SW 1271 (cell line): ENCODE results near the gene ITIH2.
"Not testable (repeated sequence)": the region's sequence is repeated elsewhere in the genome, so short reads cannot be mapped to it uniquely, and the experiment has no call there.

Source experiments
- DNase-seq, 2 experiments: peaks; one replicate each; lab custom pipeline; 2025; lab: John Stamatoyannopoulos, UW

The ITIH2 gene, protein sequence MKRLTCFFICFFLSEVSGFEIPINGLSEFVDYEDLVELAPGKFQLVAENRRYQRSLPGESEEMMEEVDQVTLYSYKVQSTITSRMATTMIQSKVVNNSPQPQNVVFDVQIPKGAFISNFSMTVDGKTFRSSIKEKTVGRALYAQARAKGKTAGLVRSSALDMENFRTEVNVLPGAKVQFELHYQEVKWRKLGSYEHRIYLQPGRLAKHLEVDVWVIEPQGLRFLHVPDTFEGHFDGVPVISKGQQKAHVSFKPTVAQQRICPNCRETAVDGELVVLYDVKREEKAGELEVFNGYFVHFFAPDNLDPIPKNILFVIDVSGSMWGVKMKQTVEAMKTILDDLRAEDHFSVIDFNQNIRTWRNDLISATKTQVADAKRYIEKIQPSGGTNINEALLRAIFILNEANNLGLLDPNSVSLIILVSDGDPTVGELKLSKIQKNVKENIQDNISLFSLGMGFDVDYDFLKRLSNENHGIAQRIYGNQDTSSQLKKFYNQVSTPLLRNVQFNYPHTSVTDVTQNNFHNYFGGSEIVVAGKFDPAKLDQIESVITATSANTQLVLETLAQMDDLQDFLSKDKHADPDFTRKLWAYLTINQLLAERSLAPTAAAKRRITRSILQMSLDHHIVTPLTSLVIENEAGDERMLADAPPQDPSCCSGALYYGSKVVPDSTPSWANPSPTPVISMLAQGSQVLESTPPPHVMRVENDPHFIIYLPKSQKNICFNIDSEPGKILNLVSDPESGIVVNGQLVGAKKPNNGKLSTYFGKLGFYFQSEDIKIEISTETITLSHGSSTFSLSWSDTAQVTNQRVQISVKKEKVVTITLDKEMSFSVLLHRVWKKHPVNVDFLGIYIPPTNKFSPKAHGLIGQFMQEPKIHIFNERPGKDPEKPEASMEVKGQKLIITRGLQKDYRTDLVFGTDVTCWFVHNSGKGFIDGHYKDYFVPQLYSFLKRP

DNA sequence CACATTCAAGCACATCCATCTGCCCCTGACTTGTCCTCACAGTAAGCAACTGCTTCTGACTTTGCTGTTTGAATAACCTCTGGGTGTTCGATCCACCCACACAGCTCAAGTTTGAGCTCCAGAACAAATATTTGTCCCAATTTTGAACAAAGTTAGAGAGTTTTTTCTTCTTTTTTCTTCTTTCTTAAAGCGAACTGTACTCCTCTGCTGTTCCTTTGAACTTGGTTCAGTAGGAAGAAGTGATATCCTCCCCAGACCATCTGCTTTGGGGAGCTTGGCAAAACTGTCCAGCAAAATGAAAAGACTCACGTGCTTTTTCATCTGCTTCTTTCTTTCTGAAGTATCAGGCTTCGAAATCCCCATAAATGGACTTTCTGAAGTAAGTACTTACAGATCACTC lies at the start of gene ITIH2:
ITIH2 (plus strand) TSS at position 177 of the 400 bp plus-strand sequence; CDS start at position 296, 119 bp downstream.
- no peak for DNase-seq

DNA sequence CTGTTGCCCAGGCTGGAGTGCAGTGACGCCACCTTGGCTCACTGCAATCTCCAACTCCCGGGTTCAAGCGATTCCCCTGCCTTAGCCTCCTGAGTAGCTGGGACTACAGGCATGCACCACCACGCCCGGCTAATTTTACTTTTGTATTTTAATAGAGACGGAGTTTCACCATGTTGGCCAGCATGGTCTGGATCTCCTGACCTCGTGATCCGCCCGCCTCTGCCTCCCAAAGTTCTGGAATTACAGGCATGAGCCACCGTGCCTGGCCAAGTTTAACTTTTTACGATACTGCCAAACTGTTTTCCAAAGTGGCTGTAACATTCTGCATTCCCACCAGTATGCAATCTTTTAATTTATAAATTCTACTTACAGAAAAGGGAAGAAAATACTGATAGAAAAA lies 46.0 kb upstream of the ITIH2 start:
- not testable (repeated sequence) for DNase-seq

DNA sequence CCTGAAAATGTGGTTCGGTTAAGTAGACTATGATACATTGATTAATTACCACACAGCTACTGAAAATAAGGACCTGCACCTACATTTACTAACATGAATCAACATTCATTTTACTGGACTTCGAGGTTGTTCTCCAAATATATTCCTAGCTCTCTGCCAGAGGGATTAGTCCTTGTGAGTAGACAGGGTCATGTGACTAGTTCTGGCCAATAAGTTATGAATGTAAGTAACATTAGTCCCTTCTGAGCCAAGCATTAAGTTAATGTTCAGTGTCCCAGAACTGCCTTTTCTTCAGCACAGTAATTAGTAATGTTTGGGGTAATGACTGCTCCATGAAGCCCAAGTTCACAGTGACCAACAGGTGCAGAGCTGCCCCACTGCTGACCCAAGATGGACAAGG lies 45.6 kb upstream of the ITIH2 start:
- no peak for DNase-seq

DNA sequence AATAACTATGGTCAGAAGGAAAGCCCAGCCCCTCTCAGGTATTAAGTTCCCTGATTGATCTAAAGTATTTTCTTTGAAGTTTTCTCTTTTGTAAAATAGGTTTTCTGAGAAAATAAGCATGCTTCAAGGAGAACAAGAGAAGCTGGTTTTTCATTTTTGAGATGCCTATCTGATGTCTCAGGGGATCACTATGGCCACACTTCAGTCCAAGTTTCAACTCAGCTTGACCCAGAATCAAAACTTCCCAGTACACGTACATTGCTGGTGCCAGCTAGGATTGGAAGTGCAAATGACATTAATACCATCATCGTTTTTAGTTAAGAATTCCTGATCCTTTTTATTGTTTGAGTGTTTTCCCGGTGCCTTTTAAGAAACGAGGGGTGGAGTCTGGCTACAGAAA lies 43.6 kb upstream of the ITIH2 start:
- DNase-seq: no peak

DNA sequence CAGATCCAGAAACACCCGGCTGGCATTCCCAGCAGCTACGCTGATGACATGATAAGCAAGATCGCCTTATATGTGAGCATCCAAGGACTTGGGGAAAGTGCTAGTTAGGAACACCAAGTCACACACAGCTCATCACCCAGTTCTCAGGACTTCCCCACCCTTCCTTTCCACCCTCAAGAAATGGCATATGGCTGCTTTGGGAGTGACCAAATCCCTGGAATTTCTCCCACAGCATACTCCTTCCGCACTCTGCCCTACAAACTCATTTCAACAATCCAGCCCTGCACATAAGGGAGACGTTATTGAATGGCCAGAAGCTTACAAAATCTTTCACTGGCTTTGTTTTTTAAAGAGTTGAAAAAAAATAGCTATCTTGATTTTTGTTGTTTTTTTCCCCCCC lies 40.6 kb upstream of the ITIH2 start:
- no peak for DNase-seq

DNA sequence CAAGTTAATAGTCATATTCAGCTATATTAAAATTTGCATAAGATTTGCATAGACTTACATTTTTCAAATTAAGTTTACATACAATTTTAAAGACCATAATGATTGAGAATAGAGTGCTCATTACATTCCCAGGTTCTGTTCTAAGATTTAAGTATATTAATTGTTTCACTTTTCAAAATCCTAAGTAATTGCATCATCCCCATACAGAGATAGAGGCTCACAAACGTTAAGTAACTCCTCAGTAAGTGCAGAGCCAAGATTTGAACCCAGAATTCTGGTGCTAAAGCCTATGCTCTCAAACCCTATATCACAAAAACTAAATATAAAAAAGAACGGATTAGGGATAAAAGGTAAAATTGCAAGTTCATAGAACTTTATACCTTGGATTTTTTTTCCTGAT lies 38.4 kb upstream of the ITIH2 start:
- no peak for DNase-seq

DNA sequence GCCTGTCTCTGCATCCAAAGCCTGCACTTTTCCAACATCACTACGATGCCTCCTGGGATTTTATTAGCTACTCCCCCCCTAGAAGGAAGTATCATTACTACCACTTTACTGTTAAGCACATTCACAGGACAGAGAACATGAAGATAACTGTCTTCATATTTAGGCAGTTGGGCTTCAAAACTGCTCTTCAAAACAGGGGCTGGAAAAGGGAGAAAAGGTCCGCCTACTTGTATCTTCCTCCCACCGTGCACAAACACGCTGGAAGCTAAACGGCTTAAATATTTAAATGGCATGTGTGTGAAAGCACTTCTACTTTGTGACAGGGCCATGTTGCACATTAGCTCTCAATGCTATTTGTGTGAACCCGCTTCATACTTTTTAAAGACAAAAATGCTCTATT lies 37.3 kb upstream of the ITIH2 start:
- no peak for DNase-seq

DNA sequence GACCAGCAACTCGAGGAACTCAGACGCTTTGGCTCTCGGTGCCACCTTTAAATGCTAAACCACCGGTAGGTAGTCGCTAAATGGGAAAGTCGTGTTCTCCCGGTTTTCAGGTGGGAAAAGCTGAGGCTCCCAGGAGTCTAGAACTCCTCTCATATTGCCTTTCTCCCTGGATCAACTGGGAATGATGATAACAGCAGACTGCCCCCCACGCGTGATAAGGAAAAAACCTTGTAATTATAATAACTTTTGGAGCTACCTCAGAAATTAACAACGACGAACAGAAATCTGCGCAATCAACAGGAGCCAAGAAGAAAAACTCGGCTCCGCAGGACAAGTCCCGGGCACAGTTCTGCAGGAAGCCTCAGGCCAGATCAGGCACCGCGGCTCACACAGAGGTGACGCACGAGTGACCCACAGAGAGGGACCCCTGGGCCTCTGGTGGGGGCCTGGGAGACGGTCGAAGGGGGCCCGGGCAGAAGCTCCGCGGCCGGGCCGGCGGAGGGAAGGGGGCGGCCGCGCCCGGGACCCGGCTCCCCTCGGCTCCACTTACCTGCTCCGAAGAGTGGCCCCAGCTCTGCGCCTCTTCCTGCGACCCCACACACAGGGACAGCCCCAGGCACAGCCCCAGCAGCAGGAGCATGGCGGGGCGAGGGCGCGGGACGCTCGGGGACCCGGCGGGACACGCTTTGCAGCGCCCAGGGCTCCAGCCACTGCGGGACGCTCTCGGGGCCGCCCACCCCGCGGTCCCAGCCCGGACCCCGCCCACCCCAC lies 36.7 kb upstream of the ITIH2 start, which contains the start of gene ITIH5:
ITIH5 (minus strand) TSS at position 714 of the 771 bp plus-strand sequence; CDS start at position 640, 74 bp downstream.
- DNase-seq: no peak

DNA sequence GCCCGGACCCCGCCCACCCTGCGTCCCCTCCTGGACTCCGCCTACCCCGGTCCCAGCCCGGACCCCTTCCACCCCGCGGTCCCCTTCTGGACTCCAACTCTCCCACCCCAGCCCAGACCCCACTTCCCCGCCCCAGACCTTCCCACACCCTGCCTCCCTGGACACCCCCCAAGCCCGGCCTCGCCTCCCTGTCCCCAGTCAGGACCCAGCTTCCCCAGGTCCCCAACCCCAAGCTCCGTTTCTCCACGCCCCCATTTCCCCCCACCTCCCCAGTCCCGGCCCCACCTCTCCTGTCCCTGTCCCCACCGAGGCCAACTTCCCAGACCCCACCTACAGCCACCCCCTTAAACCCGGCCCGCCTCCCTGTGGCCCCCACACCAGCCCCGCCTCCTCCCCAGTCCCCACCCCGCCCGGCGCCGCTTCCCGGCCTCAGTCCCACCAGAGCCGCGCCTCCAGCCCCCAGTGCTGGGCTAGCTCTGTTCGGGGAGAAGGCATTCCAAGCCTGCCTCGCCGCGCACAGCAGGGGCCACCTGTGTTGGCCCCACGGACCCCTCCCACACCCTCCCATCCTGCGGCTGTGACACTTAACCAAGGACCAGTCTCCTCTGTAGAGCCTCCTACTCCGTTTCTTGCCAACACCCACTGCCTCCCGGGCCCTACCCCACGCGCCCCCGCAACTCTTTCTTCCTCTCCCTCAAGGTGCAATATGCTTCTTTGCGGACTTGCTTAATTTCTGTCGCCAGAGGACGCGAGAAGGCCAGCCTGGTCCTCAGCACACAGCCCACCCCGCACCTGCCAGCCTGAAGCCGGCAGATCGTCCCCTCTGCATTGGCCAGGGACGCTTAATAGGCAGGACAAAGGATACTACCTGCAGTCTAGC lies 35.6 kb upstream of the ITIH2 start:
- no peak for DNase-seq

DNA sequence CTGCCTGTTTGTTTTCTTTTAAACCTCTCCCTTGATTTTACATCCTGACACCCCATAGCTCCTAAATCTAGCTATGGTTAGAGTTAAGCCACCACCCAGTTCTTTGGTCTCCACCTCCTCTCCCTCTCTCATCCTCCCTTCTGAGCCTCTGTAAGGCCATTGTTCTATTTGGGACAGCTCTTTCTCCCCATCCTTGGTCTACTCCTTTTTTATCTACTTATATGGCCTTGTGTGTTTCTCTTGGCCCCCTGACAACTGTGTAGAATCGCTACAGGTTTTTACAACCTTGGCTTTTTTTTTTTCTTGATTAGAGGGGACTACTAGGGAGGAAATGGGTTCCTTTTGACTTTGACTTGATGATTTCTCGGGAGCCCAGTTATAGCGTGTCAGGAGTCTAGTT lies 33.0 kb upstream of the ITIH2 start:
- no peak for DNase-seq

DNA sequence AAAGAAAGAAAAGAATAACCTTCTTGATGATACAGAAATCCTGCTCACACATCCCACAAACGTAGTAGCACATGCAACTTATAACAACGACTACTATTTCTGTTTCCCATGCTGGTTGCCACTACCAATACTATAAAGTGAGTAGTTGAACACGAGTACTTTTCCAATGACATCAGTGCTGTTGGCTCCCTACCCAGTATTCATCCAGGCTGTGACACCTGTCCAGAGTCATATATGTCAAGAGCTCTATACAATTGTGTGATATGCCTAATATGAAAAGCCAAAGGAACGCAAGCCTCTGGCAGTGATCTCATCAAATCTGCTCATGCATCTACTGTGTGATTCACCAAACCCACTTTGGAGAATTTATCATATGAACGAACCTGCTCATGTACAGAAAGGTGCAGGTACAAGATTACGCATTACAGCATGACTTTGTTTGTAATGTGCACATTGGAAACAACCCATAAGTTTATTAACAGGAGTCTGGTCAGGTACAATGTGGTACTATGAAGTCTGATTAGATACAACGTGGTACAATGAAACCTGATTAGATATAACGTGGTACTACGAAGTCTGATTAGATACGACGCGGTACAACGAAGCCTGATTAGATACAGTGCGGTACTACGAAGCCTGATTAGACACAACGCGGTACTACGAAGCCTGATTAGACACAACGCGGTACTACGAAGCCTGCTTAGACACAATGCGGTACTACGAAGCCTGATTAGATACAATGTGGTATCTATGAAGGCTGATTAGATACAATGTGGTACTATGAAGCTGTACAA lies 30.6 kb upstream of the ITIH2 start:
- no peak for DNase-seq

DNA sequence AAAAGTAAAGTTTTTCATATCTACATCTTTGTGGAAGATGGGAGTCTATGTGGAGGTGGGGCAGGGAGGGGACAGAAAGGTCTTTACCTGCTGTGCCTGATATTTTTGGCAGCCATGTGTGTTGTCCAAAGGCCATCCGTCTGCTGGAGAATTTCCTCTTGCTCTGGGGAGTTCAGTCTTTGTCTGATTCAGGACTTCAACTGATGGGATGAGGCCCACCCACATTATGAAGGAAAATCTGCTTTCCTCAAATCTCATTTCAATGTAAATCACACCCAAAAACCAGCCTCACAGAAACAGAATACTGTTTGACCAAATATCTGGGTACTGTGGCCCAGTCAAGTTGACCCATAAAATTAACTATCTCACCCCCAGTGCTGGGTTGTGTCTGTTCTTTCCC lies 23.9 kb upstream of the ITIH2 start:
- no peak for DNase-seq

DNA sequence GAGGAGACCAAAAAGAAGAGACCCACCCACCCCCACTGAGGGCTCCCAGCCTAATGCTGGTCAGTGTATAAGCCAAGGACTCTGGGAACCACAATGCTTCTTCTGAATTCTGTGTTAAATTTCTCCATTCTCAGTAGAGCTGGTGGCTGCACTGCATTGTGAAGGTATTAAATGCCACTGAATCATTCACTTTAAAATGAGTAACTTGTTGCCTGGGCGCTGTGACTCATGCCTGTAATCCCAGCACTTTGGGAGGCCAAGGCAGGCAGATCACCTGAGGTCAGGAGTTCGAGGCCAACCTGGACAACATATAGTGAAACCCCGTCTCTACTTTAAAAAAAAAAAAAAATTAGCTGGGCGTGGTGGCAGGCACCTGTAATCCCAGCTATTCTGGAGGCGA lies 23.0 kb upstream of the ITIH2 start:
- not testable (repeated sequence) for DNase-seq

DNA sequence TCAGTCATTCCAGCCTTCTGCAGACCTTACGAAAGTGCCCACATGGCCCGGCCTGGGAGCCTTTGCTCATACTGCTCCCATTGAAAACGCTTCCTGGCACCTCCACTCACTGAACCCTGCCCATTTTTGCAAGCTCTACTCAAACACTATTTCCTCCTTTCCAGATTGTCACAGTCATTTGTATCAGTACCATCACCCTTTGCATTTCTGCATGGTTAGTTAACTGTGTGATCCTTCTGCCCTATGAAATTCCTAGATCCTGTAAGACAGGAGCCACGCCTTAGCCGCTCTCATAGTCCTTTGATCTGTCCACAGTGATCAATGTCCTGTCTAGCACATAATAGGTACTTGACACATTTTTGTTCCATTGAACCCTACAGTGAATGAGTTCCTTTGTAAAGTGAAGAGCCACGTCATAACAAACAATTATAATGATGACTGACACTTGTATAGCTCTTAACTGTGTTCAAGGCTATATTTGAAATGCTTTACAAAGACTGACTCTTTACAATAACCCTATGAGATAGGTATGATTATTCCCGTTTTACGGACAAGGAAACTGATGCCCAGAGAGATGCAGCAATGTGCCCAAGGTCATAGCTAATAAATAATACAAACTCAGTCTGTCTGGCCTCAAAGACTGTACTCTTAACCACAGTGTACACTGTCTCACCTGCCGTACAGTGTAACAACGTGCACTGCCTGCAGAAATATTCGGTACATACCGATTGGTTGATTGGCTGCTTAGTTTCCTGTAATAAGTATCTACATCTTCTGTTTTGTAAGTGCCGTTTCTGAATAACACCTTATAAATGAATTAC lies 16.6 kb upstream of the ITIH2 start:
- DNase-seq: no peak

DNA sequence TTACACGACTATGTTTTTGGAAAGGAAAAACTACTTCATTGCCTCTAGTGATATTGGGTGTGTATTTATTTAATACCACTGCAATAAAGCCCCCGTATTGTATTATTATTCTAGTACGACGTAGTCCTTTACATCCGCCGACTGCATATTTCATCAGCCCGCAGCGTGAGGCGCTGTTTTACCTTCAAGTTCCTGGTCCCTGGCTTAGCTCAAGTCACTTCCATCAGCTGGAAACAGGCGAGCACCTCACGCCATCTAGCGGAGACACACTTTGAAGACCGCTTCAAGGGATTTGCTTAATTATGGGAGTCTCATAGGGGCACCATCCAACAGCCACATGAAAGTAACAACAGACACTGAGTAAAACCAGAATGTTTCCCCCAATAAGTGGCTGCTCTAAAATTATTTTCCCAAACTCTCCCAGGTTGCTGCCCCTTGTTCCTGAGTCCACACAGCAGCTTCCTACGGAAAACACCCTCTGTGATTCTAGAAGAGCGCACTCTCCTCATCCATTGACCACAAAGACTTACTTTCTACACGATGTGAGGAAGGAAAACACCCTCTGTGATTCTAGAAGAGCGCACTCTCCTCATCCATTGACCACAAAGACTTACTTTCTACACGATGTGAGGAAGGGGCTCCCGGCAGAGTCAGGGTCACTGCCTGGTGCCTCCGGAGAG lies 15.7 kb upstream of the ITIH2 start:
- peak; percentile 31 to 83 for DNase-seq

DNA sequence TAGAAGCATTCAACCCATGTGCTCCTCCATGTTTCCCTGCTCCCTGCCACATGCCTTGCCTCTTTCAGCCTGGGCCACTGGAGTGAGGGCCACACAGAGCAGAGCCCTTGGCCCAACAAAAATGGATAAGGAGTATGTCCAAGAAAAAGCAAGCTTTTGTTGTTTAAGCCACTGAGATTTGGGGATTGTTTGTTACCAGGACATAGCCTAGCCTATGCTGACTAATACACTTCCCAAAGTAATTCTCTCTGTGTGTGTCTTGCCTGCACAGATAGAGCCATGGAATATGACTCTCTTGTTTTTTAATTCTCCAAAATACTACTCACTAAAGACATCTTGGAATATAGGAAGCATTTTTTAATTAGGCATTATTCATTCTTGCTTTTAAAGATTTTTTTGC lies 13.5 kb upstream of the ITIH2 start:
- DNase-seq: no peak

DNA sequence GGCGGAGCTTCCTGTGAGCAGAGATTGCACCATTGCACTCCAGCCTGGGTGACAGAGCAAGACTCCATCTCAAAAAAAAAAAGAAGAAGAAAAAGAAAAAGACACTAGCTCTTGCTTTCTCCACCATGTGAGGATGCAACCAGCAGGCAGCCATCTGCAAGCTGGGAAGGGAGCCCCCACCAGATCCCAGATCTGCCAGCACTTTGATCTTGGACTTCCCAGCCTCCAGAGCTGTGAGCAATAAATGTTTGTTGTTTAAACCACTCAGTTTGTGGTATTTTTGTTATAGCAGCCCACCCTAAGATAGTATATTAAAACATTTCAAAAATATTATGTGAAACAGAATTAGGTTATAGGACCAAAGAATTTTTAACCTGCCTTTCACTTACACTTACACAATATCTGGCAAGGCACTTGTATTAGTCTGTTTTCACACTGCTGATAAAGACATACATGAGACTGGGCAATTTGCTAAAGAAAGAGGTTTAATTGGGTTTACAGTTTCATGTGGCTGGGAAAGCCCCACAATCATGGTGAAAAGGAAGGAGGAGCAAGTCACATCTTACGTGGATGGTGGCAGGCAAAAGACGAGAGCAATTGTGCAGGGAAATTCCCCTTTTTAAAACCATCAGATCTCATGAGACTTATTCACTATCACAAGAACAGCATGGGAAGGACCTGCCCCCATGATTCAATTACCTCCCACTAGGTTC lies 12.1 kb upstream of the ITIH2 start:
- not testable (repeated sequence) for DNase-seq

DNA sequence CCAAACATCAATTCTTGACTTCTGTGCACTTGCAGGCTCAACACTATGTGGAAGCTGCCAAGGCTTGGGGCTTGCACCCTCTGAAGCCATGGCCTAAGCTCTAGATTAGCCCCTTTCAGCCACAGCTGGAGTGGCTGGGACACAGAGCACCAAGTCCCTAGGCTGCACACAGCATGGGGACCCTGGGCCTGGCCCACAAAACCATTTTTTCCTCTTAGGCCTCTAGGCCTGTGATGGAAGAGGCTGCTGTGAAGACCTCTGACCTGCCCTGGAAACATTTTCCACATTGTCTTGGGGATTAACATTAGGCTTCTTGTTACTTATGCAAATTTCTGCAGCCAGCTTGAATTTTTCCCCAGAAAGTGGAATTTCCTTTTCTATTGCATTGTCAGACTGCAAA lies 10.7 kb upstream of the ITIH2 start:
- not testable (repeated sequence) for DNase-seq
